Hepatocyte (in vitro differentiated cells): ENCODE data around the gene SH2B2.

Source experiments
- EZH2 ChIP-seq: fragments of 200-600 bp; sonication (generic); IDR thresholded peaks from 2 replicates; pipeline ENCODE4 v1.6.1; 2016; ENCODE audit warnings: antibody characterized with exemption, mild to moderate bottlenecking, borderline replicate concordance
- EZH2phosphoT487 ChIP-seq: fragments of 200-600 bp; sonication (generic); IDR thresholded peaks from one replicate; pipeline ENCODE4 v1.6.1; 2018; ENCODE audit warnings: antibody characterized with exemption, mild to moderate bottlenecking, low read depth, moderate library complexity; ENCODE audit not compliant: unreplicated experiment, severe bottlenecking
- TF ChIP-seq, protein P1 (sequence below): fragments of 200-600 bp; sonication (generic); IDR thresholded peaks from 2 replicates; pipeline ENCODE4 v1.5.1; 2016; ENCODE audit warnings: antibody characterized with exemption, mild to moderate bottlenecking; ENCODE audit not compliant: poor library complexity

DNA sequence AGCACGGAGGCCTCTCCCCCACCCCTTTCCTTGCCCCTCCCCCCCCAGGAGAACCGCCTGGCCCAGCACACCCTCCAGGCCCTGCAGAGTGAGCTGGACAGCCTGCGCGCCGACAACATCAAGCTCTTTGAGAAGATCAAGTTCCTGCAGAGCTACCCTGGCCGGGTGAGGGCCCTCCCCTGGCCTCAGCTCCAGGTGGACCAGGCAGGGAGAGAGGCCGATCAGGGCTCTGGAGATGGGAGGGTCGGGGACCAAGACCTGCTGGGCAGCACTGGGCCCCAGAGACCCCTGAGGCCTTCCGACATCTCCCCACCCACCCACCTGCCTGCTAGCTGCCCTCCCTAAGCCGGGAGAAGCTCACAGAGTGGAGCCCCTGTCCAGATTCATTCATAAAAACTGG, 8.8 kb upstream of the SH2B2 start:
- TF ChIP-seq EZH2 (no peak), EZH2phosphoT487 (no peak)
- TF ChIP-seq, protein P1, sequence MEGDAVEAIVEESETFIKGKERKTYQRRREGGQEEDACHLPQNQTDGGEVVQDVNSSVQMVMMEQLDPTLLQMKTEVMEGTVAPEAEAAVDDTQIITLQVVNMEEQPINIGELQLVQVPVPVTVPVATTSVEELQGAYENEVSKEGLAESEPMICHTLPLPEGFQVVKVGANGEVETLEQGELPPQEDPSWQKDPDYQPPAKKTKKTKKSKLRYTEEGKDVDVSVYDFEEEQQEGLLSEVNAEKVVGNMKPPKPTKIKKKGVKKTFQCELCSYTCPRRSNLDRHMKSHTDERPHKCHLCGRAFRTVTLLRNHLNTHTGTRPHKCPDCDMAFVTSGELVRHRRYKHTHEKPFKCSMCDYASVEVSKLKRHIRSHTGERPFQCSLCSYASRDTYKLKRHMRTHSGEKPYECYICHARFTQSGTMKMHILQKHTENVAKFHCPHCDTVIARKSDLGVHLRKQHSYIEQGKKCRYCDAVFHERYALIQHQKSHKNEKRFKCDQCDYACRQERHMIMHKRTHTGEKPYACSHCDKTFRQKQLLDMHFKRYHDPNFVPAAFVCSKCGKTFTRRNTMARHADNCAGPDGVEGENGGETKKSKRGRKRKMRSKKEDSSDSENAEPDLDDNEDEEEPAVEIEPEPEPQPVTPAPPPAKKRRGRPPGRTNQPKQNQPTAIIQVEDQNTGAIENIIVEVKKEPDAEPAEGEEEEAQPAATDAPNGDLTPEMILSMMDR = no peak
